GM12892 (cell line): ENCODE data around the gene FAM222B.

ENCODE experiments used
- POLR2A ChIP-seq: IDR thresholded peaks from 2 replicates; pipeline ENCODE4 v1.6.1; 2011; ENCODE audit warnings: low read depth, low read length, control low read depth
- TAF1 ChIP-seq: IDR thresholded peaks from 2 replicates; pipeline ENCODE4 v1.6.1; 2011; ENCODE audit warnings: low read depth, mild to moderate bottlenecking, control low read depth, low read length, borderline replicate concordance

GRCh38 chr17:28865946-28866752 lies 23.6 kb upstream of the FAM222B start:
- TF ChIP-seq TAF1 (no peak), POLR2A (no peak)
